ENCODE measurements around the gene KIF2A.

KIF2A gene

GRCh38 chr5:62395210-62395950 lies 89.4 kb downstream of the KIF2A start:
- no peak for DNase-seq

GRCh38 chr5:62403411-62404250 lies 97.6 kb downstream of the KIF2A start, which contains the start of gene DIMT1:
DIMT1 (minus strand) TSS chr5:62403905; CDS start chr5:62403772, 133 bp downstream.
- peak; percentile 79 for DNase-seq

GRCh38 chr5:62412549-62413329 lies 106.7 kb downstream of the KIF2A start, which contains the start of gene IPO11:
IPO11 (plus strand) TSS chr5:62412763; CDS start chr5:62437280, 24,517 bp downstream.
- DNase-seq = peak; percentile 89

DNA sequence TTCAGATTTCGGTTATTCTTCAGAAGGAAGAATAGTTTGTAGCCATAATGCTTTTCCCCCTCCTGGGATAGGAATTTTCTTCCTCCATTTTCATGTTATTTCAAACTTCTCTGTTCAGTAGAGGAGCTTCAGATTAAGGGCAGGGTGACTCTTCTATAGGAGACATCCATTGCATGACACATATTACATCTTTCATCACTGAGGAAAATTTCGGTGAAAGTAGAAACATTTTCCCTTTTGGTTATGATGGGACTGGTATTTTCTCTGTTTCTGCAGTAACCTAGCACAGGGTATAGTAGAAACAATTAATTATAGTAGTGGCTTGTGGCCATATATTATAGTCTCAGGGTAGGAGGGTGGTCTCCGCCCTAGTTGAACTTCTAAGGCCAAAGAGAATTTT lies 107.7 kb downstream of the KIF2A start:
- DNase-seq = no peak

DNA sequence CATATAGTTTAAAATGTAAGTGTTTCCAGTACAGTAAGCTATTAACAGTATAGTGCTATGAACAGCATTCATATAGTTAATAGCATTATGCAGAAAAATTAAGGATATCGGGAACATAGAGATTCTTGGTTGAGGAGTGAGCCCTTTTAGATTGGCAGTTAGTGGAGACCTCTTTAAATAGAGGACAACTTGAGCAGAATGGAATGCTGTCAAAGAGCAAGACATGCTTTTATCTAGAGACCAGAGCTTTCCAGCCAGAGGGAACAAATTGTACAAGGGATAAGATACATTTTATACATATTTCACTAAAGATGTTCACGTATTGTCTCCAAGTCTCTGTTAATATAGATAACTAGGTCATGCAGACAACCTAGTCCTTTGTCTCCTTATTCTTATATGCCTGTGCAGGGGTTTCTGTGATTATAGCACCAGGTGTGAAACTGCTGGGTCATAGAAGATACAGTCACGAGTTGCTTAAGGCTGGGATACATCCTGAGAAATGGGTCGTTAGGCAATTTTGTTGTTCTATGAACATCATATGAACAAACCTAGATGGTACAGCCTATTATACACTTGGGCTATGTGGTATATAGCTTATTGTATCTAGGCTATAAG lies 112.6 kb downstream of the KIF2A start:
- no peak for DNase-seq

DNA sequence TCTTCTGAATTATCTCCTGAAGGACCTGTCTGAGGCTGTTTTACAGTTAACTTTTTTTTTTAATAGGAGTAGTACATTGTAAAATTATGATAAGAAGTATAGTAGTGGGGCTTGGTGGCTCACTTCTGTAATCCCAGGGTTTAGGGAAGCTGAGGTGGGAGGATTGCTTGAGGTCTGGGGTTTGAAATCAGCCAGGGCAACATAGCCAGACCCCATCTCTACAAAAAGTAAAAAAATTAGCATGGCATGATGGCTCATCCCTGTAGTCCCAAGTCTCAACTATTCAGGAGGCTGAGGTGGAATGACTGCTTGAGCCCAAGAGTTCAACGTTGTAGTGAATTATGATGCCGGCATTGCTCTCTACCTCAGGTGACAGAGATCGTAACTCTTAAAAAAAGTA lies 113.6 kb downstream of the KIF2A start:
- no peak for DNase-seq

GRCh38 chr5:62421414-62421813 lies 115.4 kb downstream of the KIF2A start:
- no peak for DNase-seq

DNA sequence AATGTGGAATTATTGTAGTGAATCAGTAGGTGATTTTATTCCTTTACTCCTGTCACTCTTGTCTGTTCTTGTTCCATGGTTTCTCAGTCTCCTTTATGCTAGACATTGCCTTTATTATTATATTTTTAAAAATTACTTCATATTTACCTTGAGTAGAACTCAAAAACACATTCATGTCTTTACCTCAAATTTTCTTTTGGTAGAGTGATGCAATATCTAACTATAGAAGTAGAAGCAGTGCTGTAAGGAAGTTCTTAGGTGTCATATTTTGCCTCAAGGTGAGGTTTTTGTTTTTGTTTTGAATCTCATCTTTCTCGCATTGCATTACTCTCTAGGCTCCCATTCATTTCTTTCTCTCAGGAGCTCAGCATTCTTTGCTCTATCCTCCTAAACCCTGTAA lies 118.8 kb downstream of the KIF2A start:
- no peak for DNase-seq

GRCh38 chr5:62431735-62432620 lies 126.0 kb downstream of the KIF2A start:
- no peak for DNase-seq

DNA sequence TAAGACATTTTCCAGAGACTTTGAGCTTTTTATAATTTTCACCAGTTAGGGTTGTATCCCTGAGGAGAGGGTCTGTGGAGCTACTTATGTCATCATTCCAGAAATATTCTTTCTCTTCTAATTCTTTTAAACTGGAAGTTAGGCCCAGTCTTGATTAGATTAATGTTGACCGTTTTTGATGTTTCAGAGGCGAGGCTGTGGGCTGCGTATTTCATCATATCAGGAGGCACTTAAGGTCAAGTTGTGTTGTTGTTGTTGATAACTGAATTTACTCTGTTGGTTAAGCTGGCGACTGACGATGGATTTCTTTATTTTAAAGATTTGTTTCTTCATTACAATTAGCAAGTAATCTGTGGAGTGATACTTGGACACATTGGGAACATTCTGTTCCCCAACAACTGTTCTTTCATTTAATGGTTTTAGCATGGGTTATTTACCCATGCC lies 126.6 kb downstream of the KIF2A start:
- DNase-seq = no peak
